Posterior cingulate gyrus (tissue), 11 donors: ENCODE data around the gene SORCS2.

Source experiments
- DNase-seq, 10 donors: peaks; one replicate each; pipeline versions ENCODE4 v3.0.0 to v3.0.0-alpha.2; 2020 to 2021; ENCODE audit warnings: mixed read lengths in 3 of 10
- intact Hi-C: fragments of 100-400 bp; cut with DNase I; formaldehyde crosslinking; loops from one replicate; pipeline ENCODE4 v1.15.1; 2023

The SORCS2 gene

DNA sequence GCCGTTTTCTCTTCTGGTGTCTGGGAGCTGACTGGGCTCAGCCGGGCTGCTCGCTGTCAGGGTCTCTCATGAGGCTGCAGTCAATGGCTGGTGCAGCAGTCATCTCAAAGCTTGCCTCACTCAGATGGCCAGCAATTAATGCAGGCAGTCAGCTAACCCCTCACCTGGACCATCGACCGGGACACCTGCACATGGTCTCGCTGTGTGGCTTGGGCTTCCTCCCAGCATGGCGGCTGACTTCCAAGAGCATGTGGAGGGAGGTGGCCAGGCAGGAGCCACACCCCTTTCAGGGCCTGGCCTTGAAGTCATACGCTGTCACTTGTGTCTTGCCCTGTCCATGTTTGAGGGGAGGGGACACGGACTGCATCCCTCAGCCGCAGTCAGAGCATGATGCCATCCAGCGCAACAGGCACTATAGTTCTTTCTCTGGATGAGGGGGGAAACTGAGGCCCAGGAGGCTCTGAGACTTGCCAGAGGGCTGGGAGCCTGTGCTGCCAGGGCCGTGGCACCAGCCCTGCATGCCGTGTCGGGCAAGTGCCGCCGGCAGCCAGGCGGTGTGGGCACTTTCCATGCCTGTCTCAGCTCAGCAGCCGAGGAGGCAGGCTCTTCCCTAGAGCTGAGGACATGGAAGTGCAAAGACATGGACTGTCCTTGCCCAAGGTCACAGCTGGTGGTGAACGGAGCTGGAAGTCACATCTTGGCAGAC is 545.6 kb downstream of the SORCS2 start:
- DNase-seq: peak in 4 of 10 donors; percentile 9 to 51 (median 36)
- intact Hi-C loops: no loop called here

- intact Hi-C loops: no loop called here
- DNase-seq: peak in 4 of 10 donors; percentile 23 to 72 (median 54)
Observed at GRCh38 chr4:7738458-7739076, 546.2 kb downstream of the SORCS2 start.

GRCh38 chr4:7739077-7739917 is 547.0 kb downstream of the SORCS2 start:
- peak in 4 of 10 donors; percentile 14 to 80 (median 52) for DNase-seq
- intact Hi-C loops: no loop called here

- DNase-seq: peak in 4 of 10 donors; percentile 25 to 83 (median 66)
- intact Hi-C loops: no loop called here
Observed at GRCh38 chr4:7739918-7740865, 547.9 kb downstream of the SORCS2 start.

GRCh38 chr4:7740866-7741525 is 548.7 kb downstream of the SORCS2 start:
- intact Hi-C loops: no loop called here
- peak in 3 of 10 donors; percentile 16 to 59 (median 54) for DNase-seq

DNA sequence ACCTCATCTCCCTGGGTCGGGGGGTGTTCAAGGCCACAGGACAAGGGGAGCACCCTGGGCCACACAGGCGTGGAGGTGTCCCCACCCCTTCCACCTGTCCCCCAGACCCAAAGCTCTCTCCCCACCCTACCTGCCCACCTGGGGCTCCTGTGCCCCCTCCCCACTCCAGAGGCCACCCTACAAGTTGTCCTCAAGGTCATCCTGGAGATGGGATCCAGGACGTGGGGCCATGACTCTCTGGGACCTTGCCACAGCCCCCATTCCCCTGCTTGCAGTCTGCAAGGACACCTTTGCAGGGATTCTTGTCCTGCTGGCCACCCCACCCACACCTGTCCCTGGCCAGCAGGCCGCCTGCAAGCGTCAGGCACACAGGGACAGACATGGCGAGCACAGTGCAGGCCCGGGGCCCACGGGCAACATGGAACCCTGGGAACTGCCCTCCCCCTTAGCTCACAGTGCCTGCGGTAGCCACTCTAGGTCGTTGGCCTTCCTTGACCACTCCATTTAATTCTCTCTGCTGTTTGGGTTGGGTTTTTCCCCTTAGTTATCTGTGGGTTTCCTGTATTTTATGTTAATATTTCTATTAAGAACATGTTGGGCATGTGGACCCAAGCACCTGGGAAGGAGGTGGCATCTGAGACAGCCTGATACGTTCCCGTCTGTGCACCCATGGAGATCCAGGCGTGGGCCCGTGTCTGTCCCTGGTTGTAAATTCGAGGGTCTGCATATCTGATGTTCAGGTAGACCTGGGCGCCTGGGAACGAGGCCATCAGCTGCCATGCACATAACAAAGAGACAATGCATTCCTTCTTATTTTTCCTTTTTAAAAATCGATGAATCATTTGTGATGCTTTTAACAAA is 549.8 kb downstream of the SORCS2 start:
- intact Hi-C loops: no loop called here
- peak in 4 of 10 donors; percentile 16 to 65 (median 49) for DNase-seq

DNA sequence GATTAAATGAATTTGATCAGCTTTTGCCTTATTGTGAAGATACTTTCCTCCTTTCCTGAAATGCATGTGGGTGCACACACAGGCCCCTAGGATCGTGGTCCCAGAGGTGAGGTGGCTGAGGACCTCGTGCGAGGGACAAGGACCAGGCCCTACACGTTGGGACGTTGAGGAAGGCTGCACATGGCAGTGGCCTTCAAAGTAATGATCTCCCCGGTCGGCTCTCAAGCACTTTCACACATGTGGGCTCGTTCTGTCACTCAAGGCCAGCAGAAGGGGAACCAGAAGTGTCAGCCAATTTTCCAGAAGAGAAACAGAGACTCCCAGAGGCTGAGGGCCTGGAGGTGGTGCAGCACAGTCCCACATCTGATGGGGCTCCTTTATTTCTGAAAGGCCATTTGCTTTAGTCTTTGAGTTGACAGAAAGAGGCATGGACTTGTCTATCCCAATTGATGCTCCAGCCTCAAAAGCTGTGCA is 550.5 kb downstream of the SORCS2 start:
- intact Hi-C loops: no loop called here
- peak in 4 of 10 donors; percentile 9 to 64 (median 46) for DNase-seq

DNA sequence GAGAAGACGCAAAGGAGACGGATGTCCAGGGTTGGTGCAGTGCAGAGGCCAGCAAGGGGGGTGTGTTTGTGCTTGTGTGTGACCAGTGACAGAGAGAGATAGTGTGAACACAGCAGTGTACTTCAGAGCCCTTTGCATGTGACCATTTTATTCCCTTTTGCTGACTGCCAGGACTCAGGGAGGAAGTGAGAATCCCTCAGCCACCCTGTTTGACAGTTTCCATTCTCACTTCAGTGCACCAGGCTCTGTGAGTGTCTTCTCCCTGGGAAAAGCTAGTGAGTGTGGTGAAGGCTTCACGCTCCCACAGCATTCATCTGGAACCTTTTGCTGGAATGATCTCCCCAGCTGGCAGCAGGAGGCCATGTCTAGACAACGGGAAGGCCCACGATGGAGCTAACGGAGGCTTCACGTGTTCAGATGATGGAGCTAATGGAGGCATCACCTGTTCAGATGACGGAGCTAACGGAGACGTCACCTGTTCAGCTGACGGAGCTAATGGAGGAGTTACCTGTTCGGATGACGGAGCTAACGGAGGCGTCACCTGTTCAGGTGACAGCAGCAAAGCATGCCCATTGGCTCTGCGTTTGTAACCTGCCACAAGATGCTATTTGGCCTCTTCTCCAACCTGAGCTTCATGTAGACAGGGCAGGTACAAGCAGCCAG is 551.9 kb downstream of the SORCS2 start:
- intact Hi-C loops: no loop called here
- DNase-seq: peak in 2 of 10 donors; percentile 14 to 21

DNA sequence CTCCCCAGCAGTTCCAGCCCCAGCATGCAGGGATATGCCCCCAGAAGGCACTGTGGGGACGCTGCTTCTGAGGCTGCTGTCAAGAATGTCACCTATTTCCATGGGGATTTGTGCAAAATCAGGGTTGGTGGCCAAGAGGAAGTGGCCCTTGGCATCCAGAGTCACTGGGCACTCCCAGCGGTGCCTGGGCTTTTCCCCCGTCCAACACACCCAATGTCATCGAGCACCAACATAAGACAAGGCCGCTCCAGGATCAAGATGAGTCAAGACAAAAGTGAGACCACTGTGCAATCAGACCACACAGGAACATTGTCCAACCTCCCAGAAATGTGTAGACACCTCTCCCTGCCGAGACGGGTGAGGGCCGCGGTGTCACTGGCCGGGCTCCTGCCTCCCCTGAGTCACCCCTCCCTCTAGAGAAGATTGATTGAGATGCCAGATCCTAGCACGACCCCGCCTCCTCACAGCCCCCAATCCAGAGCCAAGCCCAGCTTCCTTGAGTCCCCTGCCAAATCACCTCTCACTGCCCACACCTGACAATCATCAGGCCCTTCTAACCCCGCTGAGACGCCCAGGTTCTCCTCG is 553.1 kb downstream of the SORCS2 start:
- intact Hi-C loops: no loop called here
- DNase-seq: peak in 1 of 10 donors; percentile 63

- intact Hi-C loops: no loop called here
- peak in 1 of 10 donors; percentile 58 for DNase-seq
Observed at GRCh38 chr4:7746351-7747061, 554.2 kb downstream of the SORCS2 start.

GRCh38 chr4:7747062-7747385 is 554.7 kb downstream of the SORCS2 start:
- DNase-seq: peak in 2 of 10 donors; percentile 24 to 70
- intact Hi-C loops: no loop called here

DNA sequence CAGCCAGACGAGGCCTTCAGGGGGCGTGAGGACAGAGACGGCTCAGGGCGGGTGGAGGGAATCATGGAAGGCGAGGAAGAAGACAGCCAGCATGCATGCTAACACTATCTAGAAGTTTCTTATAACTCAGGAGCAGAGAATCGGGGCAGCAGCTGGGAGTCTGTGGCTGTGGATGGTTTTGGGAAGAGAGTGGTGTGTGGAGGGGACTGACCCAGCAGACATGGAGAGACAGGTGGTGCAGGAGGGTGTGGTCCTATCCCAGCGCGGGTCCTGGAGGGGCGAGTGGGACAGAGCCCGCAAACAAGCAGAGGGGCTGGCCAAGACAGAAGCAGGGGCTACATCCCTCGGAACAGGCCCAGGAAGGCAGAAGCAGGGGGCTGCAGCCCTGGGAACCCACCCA is 555.2 kb downstream of the SORCS2 start:
- intact Hi-C loops: no loop called here
- no peak for DNase-seq

- DNase-seq: peak in 2 of 10 donors; percentile 23 to 43
Observed at GRCh38 chr4:7750523-7750922, 558.2 kb downstream of the SORCS2 start.

DNA sequence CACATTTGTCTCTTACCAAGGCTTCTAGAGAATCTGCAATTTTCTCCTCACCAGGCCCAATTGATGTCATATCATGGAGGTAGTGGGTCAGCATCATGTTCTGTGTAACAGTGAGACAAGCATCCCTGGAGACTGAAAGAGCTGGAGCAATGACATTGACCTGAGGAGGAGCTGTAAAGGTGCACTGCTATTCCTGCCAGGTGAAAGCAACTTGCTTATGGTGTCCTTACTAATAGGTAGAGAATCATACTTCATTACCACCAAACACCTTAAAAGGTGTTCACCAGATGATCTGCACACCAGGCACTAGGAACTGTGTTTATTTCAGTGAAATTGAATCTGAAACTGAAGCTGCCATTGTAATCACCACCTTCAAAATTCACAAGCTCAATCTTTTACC is 558.6 kb downstream of the SORCS2 start:
- DNase-seq: no peak
- intact Hi-C loops: no loop called here

More at GRCh38 chr4:7750523-7750922, 558.2 kb downstream of the SORCS2 start:
- intact Hi-C loops: no loop called here

DNA sequence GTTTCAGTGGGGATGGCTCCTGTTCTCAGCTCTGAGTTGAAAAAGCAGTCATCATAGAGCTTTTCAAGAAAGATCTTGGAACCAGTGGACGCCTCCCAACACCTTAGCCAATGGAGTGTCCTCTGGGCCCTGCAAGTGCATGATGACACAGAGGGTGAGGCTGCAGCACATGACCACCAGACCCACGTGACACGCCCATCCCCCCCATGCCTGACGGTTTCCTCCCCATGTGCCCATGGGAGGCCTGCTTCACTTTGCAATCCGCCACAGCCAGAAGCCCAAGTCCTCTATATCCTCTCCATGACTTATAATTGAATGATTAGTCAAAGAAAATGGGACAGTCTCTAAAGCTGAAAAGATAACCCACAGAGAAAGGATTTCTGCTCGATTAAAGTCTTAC is 560.3 kb downstream of the SORCS2 start:
- intact Hi-C loops: no loop called here
- DNase-seq: peak in 1 of 10 donors; percentile 24

GRCh38 chr4:7753271-7753670 is 560.9 kb downstream of the SORCS2 start:
- intact Hi-C loops: no loop called here
- DNase-seq: no peak

DNA sequence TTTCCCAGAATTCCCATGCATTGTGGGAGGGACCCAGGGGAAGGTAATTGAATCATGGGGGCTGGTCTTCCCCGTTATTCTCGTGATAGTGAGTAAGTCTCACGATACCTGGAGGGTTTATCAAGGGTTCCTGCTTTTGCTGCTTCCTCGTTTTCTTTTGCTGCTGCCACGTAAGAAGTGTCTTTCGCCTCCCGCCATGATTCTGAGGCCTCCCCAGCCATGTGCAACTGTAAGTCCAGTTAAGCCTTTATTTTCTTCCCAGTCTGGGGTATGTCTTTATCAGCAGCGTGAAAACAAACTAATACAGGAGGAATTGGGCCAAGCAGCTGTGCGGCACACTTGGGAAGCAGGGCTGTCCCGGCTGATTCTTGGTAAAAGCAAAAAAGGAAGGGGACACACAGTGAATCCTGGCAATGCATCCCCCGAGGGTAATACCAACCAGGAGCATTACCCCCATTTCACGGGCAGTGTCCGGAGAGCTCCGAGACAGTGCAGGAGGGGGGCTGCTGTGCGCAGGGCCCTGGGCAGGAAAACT is 561.7 kb downstream of the SORCS2 start:
- DNase-seq: no peak
- intact Hi-C loops: no loop called here
